NCI-H2107 treated with DMSO at 0.1 percent for 48 hours (cell line): Measurements from ENCODE around the gene EPYC.

Experiments
- DNase-seq: peaks from one replicate; lab custom pipeline; 2025; ENCODE audit not compliant: unreplicated experiment; lab: John Stamatoyannopoulos, UW

Gene EPYC

GRCh38 chr12:90915353-90915752 lies 89.4 kb downstream of the EPYC start:
- DNase-seq, result no peak
